Activated CD4-positive, alpha-beta T cell treated with anti-CD3 and anti-CD28 coated beads for 24 hours (primary cell): ENCODE measurements around the gene ZSCAN2.

Source experiments
- DNase-seq, 2 donors: peaks; one replicate each; pipeline ENCODE4 v3.0.0-alpha.2; 2020; ENCODE audit warnings: low read depth in 2 of 2

ZSCAN2 gene

DNA sequence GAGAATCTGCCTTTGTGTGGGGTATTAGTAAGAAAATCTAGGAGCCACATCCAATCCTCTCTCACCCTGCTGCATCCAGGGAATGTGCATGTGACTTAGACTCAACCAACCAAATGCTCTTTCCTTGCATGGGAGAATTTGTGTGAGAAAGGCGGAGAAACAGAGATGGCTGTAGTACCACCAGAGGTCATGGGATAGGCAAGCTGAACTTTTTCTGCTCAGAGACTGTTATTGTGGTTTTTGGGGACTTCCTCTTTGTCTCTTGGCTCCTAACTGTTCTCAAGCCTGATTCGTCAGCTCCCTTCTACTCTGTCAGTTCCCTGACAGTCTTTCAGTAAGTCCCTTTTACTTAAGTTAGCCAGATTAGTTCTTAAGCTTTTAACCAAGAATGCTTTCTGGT, 2.6 kb upstream of the ZSCAN2 start:
- DNase-seq: no peak

DNA sequence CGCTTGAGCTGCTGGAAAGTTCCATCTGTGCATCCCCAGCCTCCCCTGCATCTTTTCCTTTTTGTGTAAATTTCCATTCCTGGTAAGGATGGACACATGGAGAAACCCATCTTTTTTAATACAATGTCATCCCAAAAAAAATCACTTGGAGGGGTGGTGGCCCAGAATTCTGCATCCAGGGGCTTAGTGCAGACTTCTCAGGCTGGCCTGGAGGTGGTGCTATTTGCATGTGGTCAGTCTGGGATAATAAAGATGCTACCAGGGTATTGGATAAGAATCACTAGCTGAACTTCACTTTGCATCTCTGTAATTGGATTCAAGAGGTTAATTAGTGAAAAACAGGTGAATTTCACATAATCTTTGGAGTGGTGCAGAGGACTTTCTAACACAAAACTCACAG, 1.8 kb upstream of the ZSCAN2 start:
- DNase-seq: peak in 1 of 2 donors; percentile 25

DNA sequence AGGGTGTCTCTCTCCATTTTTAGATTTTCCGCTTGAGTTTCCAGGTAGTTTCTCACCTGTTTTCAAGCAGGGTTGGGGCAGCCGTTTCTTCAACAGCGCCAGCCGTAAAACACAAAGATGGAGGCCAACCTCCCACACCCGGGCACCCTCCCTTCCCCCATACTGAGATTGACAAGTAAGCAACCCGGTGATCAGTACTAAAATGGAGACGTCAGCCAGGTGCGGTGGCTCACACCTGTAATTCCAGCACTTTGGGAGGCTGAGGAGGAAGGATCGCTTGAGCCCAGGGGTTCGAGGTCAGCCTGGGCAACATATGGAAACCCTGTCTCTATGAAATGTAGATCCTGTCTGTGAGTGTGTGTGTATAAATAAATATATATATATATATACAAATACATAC, 903 bp upstream of the ZSCAN2 start:
- DNase-seq: no peak

DNA sequence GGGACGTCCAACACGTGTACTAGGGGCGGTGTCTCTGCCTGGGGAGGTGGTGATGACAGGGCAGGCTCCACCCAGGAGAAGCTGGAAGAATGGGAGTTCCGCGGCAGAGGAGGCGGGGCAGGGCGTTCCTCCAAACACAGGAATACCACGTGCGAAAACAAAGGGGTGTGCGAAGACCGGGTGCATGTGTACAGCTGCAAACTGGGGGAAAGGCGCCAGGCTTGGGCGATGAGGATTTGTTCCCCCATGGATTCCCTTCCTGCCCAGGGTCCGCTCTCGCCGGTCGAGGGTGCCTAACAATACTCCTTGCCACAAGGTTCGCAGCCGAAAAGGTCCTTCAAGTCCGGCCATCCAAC, 500 bp upstream of the ZSCAN2 start:
- DNase-seq: peak; percentile 40 to 47

DNA sequence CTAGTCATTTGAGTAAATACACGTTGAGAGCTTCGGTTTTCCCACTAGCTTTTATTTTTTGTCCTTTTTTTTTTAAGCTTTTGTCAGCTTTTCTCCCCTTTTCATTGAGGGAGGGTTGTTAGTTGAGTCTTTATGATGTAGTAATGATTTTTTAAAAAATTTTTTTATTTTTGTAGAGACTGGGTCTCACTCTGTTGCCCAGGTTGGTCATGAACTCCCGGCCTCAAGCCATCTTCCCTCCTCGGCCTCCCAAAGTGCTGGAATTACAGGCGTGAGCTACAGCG, 688 bp downstream of the ZSCAN2 start:
- DNase-seq: no peak

DNA sequence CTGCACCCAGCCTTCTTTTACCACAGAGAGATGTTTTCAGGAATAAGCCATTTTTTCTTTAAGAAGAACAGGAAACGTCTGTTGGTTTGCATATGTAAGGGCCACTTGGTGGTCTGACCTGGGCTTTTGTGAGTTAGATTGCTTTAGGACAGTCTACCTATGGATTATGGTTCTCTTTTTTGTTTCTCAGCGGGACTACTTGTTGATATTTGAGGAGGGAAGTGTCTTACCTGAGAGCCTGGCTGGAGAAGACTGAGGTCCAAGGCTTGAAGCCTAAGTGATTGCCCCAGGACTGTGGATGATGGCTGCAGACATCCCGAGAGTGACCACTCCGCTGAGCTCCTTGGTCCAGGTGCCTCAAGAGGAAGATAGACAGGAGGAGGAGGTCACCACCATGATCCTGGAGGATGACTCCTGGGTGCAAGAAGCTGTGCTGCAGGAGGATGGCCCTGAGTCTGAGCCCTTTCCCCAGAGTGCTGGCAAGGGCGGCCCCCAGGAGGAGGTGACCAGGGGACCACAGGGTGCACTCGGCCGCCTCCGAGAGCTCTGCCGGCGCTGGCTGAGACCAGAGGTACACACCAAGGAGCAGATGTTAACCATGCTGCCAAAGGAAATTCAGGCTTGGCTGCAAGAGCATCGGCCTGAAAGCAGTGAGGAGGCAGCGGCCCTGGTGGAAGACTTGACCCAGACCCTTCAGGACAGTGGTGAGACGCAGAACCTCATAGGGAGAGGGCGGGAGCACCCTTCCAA, 3.0 kb downstream of the ZSCAN2 start:
- no peak for DNase-seq

DNA sequence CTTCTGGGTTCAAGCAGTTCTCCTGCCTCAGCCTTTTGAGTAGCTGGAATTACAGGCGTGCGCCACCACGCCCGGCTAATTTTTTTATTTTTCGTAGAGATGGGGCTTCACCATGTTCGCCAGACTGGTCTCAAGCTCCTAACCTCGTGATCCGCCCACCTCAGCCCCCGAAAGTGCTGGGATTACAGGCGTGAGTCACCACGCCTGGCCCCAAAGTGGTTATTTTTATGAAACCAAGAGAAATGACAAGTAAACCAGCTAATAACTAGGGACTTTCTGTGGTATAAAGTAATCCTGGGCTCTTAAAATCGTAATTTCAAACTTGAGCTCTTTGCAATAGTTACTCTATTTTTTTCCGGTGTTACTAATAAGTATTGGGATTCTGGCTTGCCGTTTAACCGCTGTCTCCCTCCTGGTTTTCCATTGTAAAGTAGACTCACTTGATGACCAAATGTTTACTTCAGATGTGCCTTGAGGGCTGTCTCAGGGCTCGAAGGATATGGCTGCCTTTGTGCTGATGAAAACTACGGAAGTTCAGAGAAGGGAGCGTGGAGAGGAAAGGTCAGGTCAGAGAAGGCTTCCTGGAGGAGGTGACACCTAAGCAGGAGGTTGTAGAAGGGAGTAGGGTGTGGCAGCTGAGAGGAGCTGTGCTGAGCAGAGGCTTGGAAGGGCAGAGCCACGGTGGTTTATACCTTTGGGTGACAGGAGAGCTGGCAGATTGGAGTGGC, 4.2 kb downstream of the ZSCAN2 start:
- peak; percentile 32 to 38 for DNase-seq

DNA sequence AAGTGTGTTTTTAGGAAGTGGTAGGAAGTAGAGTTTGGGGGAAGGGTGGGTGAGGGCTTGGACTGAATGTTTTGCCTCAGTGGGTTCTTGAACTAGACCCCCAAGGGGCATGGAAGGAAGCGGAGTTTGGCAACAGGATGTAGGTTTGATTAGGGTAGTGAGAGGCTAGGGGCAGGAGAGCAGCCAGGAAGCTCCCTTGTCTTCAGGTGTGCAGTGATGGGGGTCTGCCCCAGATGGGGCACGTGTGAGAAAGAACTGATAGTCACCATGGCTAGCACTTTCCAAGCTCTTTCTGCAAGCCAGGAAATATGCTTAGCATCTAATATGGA, 4.7 kb downstream of the ZSCAN2 start:
- no peak for DNase-seq

DNA sequence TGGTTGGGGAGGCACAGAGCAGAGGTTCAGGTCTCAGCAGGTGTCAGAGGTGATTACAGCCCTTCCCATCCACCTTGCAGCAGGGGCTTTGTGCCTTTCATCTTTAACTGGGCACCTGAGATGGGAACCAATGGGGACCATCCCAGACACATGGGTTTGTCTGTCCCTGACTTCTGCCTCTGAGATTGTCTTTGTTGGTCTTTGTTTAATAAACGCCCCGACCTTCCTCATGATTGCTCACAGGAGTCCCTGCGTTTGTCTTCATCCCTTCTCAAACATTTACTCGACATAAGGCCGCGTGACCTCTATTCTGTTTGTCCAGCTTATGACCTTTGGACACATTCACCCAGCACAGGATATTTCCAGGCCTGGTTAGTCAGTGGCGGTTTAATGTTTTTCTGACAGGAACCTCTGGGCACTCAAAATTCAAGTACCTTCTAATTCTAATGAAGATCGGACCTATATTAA, 5.9 kb downstream of the ZSCAN2 start:
- no peak for DNase-seq

DNA sequence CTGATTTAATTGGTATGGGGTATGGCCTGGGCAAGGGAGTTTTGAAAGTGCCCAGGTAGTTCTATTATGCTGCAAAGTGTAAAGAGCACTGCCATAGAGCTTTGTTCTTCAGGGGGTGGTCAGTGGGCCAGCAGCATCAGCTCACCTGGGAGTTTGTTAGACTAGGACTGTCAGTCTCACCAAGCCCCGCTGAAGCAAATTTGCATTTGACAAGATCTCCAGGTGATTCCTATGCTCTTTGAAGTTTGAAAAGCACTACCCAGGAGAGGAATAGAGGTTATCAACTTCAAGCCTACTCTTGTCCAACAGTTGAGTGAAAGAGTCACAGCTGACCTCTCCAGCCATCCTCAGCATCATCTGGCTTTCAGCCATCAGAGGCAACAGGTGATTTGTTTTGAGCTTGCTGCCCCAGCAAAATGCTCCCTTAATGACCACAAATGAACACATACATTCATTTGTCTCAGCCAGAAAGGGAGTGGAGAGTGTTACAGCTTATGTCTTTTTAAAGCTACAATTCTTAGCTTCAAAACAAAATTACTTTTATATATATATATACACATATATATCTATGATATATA, 8.0 kb downstream of the ZSCAN2 start:
- no peak for DNase-seq

DNA sequence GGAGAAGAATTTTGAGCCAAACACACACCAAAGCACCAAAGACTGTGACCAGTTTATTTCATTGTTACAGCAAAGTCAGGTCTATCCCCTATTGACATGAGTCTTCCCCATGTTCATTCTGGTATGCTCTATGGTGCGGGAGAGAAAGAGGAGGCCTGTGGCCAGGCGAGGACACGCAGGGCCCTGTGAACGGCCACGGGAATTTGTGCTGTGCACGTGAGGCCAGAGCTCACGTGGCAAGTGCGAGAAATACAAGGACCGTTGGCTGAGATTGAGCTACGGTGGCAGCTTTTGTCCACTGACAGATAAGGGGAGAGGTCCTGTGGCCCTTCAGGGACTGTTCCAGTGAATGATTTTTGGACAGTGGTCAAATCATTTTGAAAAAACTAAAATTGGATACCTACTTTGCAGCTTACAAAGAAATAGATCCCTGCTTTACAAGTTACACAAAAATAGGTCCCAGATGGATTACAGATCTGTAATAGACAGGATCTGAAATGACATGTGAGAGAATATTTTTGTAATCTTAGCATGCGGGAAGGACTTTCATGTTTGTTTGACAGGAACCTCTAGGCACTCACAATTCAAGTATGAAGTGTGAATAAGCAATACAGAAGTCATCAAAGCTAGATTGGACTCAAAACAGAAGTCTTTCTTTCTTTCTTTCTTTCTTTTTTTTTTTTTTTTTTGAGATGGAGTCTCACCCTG, 9.2 kb downstream of the ZSCAN2 start:
- no peak for DNase-seq

DNA sequence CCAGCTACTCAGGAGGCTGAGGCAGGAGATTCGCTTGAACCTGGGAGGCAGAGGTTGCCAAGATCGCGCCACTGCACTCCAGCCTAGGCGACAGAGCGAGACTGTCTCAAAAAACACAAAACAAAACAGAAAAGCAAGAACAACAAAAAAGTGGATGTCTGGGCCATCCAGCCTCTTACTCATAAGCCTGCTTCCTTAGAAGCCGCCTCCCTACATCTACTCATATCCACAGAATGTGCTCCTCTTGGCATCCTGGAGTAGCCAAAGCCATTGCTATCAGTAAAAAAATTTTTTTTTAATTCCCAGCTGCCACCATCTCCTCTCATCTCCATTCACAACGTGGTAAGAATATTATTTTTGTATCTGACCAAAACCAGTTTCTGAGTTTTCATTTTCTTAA, 10.8 kb downstream of the ZSCAN2 start:
- DNase-seq: no peak

DNA sequence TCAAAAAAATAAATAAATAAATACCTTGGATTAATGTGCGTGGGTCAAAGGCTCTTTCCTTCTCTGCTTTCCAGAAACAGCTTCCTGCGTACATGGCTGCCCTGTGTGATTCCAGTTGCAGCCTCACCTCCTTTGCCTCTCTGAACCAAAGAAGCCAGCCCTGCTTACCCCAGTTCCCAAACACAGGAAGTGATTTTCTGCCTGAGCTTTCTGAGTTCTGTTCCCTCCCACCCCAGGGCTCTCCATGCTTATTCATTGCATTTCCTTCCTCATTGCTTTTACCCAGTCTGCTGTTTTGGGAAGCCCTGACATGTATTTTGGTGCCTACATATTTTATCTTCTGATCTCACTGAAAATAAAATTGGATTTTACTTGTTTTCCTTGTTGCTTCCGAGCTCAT, 15.4 kb downstream of the ZSCAN2 start:
- DNase-seq: no peak

DNA sequence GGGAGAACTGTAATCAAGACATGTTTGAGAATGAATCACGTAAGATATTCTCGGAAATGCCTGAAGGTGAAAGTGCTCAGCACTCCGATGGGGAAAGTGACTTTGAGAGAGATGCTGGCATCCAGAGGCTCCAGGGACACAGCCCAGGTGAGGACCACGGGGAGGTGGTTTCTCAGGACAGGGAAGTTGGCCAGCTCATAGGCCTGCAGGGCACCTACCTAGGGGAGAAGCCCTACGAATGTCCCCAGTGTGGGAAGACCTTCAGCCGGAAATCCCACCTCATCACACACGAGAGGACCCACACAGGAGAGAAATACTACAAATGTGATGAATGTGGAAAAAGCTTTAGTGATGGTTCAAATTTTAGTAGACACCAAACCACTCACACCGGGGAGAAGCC, 19.8 kb downstream of the ZSCAN2 start:
- no peak for DNase-seq

DNA sequence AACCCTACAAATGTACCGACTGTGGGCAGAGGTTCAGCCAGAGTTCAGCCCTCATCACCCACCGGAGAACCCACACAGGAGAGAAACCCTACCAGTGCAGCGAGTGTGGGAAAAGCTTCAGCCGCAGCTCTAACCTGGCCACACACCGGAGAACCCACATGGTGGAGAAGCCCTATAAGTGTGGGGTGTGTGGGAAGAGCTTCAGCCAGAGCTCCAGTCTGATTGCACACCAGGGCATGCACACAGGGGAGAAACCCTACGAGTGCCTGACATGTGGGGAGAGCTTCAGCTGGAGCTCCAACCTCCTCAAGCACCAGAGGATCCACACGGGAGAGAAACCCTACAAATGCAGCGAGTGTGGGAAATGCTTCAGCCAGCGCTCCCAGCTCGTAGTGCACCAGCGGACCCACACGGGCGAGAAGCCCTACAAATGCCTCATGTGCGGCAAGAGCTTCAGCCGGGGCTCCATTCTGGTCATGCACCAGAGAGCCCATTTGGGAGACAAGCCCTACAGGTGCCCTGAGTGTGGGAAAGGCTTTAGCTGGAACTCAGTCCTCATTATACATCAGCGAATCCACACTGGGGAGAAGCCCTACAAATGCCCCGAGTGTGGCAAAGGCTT, 20.7 kb downstream of the ZSCAN2 start:
- DNase-seq: no peak

DNA sequence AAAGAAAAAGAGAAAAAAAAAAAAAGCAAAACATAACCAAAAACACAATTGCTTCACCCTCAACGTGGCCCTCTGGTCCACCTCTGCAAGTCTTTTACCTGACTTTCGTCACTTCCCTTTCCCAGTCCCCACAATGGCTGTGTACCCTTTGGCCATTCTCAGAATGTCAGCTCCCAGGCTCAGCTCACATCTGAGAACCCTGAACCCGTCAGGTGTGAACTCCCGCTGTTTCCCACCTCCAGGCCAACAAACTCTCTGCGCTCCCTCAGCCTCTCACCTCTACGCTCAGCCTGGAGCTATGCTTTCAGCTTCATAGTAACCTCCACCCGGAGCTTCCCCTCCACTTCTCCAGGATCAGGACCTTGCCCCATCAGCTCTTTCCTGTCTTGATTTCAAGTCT, 23.6 kb downstream of the ZSCAN2 start:
- DNase-seq: no peak

DNA sequence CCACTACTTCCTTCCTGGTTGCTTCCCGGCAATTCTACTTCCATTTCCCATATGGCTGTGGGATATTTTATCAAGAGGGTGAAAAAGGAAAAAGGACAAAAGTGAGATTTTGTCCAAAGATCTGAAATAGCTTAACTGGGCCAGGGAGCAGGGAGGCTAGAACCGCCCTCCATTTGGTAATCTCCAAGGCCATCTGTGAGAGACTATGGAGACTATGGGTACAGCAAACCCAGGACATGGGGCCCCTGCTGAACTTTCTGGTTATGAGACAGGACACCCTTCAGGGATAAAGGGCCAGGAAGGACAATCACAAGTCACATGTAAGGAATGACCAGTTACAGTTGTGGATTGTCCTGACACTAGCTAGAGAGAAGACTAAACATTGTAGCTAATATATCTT, 24.3 kb downstream of the ZSCAN2 start:
- DNase-seq: no peak

DNA sequence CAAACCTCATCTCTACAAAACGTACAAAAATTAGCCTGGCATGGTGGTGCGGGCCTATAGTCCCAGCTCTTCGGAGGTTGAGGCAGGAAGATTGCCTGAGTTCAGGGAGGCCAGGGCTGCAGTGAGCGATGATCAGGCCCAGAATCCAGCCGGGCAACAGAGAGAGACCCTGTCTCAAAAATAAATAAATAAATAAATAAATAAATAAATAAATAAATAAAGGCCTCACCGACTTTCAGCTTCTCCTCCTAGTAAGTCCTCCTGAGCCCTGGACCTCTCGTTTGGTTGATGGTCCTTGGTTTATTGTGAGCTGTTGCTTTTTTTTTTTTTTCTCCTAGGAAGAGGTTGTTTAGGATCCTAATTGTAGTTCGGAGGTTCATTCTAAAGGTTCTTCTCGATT, 28.2 kb downstream of the ZSCAN2 start:
- DNase-seq: no peak

DNA sequence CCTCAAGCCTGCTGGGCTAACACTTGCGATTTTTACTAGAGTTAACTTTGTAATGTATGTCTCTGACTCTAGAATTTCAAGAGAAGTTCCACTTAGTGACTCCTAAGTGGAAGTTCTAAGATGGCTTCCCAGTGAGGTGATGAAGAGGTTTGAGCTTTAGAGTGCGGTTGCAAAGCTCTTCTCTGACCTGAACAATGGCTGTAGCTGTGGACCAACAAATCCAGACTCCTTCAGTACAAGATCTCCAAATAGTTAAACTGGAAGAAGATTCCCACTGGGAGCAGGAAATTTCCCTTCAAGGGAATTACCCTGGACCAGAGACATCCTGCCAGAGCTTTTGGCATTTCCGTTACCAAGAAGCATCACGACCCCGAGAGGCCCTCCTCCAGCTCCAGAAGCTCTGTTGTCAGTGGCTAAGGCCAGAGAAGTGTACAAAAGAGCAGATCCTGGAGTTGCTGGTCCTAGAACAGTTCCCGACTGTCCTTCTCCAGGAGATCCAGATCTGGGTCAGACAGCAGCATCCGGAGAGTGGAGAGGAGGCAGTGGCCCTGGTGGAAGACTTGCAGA, 31.0 kb downstream of the ZSCAN2 start:
- DNase-seq: no peak

DNA sequence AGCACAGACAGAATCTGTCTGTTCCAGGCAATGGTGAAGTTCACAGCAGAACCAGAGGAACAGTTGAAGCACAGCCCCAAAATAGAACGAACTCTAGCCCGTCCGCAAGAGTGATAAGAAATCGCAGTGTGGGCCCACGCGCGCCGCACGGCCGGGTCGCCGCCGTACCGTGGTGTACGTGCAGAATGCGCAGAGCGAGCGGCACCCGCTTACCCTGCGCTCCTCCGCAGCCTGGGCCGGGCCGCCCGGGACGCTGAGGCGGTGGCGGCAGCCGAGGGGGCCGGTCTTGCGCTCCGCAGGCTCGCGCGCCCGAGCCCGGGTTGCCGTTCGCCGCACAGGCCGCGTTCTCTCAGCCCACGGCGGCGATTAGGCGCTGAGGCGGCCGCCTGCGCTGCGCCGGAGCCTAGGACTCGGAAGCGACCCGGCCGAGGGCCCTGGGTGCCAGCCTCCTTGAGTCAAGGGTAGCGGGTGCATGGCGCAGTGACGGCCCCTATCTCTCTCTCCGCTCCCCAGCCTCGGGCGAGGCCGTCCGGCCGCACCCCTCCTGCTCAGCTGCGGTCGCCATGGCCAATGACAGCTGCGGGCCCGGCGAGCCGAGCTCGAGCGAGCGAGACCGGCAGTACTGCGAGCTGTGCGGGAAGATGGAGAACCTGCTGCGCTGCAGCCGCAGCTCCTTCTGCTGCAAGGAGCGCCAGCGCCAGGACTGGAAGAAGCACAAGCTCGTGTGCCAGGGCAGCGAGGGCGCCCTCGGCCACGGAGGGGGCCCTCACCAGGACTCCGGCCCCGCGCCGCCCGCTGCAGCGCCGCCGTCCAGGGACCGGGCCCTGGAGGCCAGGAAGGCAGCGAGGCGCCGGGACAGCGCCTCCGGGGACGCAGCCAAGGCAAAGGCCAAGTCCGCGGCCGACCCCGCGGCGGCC, 32.8 kb downstream of the ZSCAN2 start:
- DNase-seq: peak; percentile 45 to 57

DNA sequence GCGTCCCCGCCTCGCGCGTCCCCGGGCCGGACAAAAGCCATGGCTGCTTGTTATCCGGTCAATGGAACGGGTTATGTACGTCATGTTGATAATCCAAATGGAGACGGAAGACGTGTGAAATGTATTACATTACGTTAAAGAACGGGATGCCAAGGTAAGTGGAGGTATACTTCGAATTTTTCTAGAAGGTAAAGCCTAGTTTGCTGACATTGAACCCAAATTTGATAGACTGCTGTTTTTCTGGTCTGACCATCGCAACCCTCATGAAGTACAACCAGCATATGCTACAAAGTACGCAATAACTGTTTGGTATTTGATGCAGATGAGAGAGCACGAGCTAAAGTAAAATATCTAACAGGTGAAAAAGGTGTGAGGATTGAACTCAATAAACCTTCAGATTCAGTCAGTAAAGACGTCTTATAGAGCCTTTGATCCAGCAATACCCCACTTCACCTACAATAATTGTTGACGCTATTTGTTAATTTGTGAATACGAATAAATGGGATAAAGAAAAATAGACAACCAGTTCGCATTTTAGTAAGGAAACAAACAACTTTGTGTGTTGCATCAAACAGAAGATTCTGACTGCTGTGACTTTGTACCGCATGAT, 33.5 kb downstream of the ZSCAN2 start:
- no peak for DNase-seq
